Panc1 (cell line): ENCODE data around the gene CORIN. TPM values are rescaled to one million over a fixed set of nuclear protein-coding genes. Genes with fewer than 3 reads are reported as not detected.

Experiments
- ATAC-seq: fragments of 200-7000 bp; cut with Tn5 transposase; 2 replicates; pipeline ENCODE4 v1.9.1; 2020; ENCODE audit warnings: mild to moderate bottlenecking, moderate library complexity
- BruUV-seq: library from RNA; stranded (reverse); fragments of 400-500 nt; replicated peaks from 2 replicates; lab custom pipeline; 2021; lab: Mats Ljungman, UMichigan
- CTCF ChIA-PET: fragments of 300-600 bp; sonication (Branson Sonifier 250); formaldehyde crosslinking; loops from one replicate; lab custom pipeline; 2022; ENCODE audit warnings: antibody characterized with exemption; lab: Charles Lee
- POLR2A ChIA-PET: fragments of 300-600 bp; sonication (Branson Sonifier 250); formaldehyde crosslinking; loops from one replicate; lab custom pipeline; 2022; ENCODE audit warnings: antibody characterized with exemption; lab: Charles Lee
- DNase-seq: peaks from one replicate; pipeline ENCODE4 v3.0.0-alpha.2; 2010; ENCODE audit warnings: low read depth, low spot score
- H3K27ac ChIP-seq: 2 replicates; pipeline ENCODE4 v1.5.1; 2011; ENCODE audit warnings: mild to moderate bottlenecking, low read length, inconsistent platforms
- H3K27me3 ChIP-seq: fragments of 200-500 bp; sonication (Bioruptor generic); 2 replicates; pipeline ENCODE4 v1.6.0; 2014; ENCODE audit warnings: low read length, inconsistent platforms; ENCODE audit not compliant: control insufficient read depth, insufficient read depth
- H3K36me3 ChIP-seq: fragments of 200-500 bp; sonication (Bioruptor generic); 2 replicates; pipeline ENCODE4 v1.5.1; 2014; ENCODE audit warnings: inconsistent platforms, mild to moderate bottlenecking, low read length, moderate library complexity; ENCODE audit not compliant: control insufficient read depth, insufficient read depth
- H3K4me1 ChIP-seq: 2 replicates; pipeline ENCODE4 v1.5.1; 2011; ENCODE audit warnings: inconsistent platforms, mild to moderate bottlenecking, low read length, moderate library complexity; ENCODE audit not compliant: control insufficient read depth, insufficient read depth
- H3K4me3 ChIP-seq, 2 experiments: 2 replicates each; pipeline ENCODE4 v1.5.1; 2011 to 2012; ENCODE audit warnings: low read depth in 2 of 2, low read length in 2 of 2, mild to moderate bottlenecking in 2 of 2, inconsistent platforms in 1 of 2, moderate library complexity in 1 of 2
- H3K9me3 ChIP-seq: fragments of 200-500 bp; sonication (Bioruptor generic); 2 replicates; pipeline ENCODE4 v1.5.1; 2014; ENCODE audit warnings: low read depth, mild to moderate bottlenecking, inconsistent platforms, low read length, moderate library complexity; ENCODE audit not compliant: control insufficient read depth, insufficient read depth
- CTCF ChIP-seq: fragments of 450-650 bp; IDR thresholded peaks from 2 replicates; pipeline ENCODE4 v1.5.1; 2017; ENCODE audit warnings: mild to moderate bottlenecking
- POLR2AphosphoS5 ChIP-seq: IDR thresholded peaks from 2 replicates; pipeline ENCODE4 v1.6.1; 2012; ENCODE audit warnings: mild to moderate bottlenecking, low read depth, low read length, moderate library complexity
- REST ChIP-seq, 2 experiments: IDR thresholded peaks; 2 replicates each; pipeline ENCODE4 v1.6.1; 2011 to 2012; ENCODE audit warnings: low read depth in 2 of 2, control low read depth in 1 of 2, low read length in 1 of 2, mild to moderate bottlenecking in 1 of 2, moderate library complexity in 1 of 2; ENCODE audit not compliant: insufficient read depth in 1 of 2
- SIN3A ChIP-seq: IDR thresholded peaks from 2 replicates; pipeline ENCODE4 v1.6.1; 2012; ENCODE audit warnings: low read depth, mild to moderate bottlenecking, low read length, moderate library complexity, borderline replicate concordance; ENCODE audit not compliant: insufficient read depth
- TCF7L2 ChIP-seq: IDR thresholded peaks from 2 replicates; pipeline ENCODE4 v1.6.1; 2011; ENCODE audit warnings: mild to moderate bottlenecking, low read depth, low read length, inconsistent platforms
- in situ Hi-C: cut with HindIII; loops from 2 replicates; pipeline ENCODE4 v1.10.0; 2016; ENCODE audit warnings: low sequenced_read_pairs, low pct_unique_long_range_greater_than_20kb
- intact Hi-C: fragments of 100-400 bp; cut with micrococcal nuclease; formaldehyde crosslinking; loops from one replicate; pipeline ENCODE4 v1.10.0; 2022; ENCODE audit not compliant: unreplicated experiment
- total RNA-seq: library from RNA; stranded (reverse); gene quantifications from one replicate; pipeline ENCODE4 v1.2.1, GENCODE V29; 2021; ENCODE audit not compliant: unreplicated experiment

CORIN gene
- total RNA-seq, 1 experiment from 2014 or later = not detected

- Histone ChIP-seq H3K9me3 (no peaks in the 10 kb centered on the region), H3K36me3 (no peaks in the 10 kb centered on the region), H3K27me3 (no peaks in the 10 kb centered on the region), H3K4me1 (no peaks in the 10 kb centered on the region), H3K27ac (no peak overlapping the region), H3K4me3 (no peak overlapping the region)
- ChIA-PET CTCF (no interaction called here), POLR2A (no interaction called here)
- ATAC-seq (no peak), DNase-seq (no peak)
- intact Hi-C loops = no loop called here
- in situ Hi-C loops = no loop called here
- TF ChIP-seq CTCF = no peak
- TF ChIP-seq POLR2AphosphoS5 = no peak
- no peak for TF ChIP-seq SIN3A
- TF ChIP-seq TCF7L2 = no peak
- TF ChIP-seq REST (IDR thresholded peaks at IDR 0.05; ENCODE audit: insufficient read depth in 1 of 2, low read depth in 2 of 2, low read length in 1 of 2) = no peak
- BruUV-seq = no TSS peak
These were observed 225.5 kb downstream of the CORIN start for GRCh38 chr4:47612116-47613023.

- no peak for ATAC-seq
- Histone ChIP-seq H3K27me3 (no peaks in the 10 kb centered on the region), H3K4me1 (no peaks in the 10 kb centered on the region), H3K27ac (no peak overlapping the region), H3K9me3 (no peaks in the 10 kb centered on the region), H3K4me3 (no peak overlapping the region), H3K36me3 (no peaks in the 10 kb centered on the region)
- POLR2A ChIA-PET = no interaction called here
- in situ Hi-C loops = no loop called here
- DNase-seq = no peak
- TF ChIP-seq SIN3A (no peak), TCF7L2 (no peak), REST (IDR thresholded peaks at IDR 0.05; ENCODE audit: insufficient read depth in 1 of 2, low read depth in 2 of 2, low read length in 1 of 2) (no peak), POLR2AphosphoS5 (no peak), CTCF (no peak)
- no TSS peak for BruUV-seq
- intact Hi-C loops = no loop called here
- CTCF ChIA-PET = no interaction called here
These were observed 231.4 kb downstream of the CORIN start for GRCh38 chr4:47606482-47606881.
